ENCODE data around the gene KLK4. TPM values are rescaled to one million over a fixed set of nuclear protein-coding genes. Genes with fewer than 3 reads are reported as not detected.
"Not testable (repeated sequence)": the region's sequence is repeated elsewhere in the genome, so short reads cannot be mapped to it uniquely, and the experiment has no call there.

KLK4 gene
- total RNA-seq, 1 donor from 2014 or later: not detected

- Mint-ChIP-seq H3K27me3 (ENCODE audit: low read depth) (peaks cover 80% of the 10 kb centered on the region), H3K4me3 (no peak overlapping the region), H3K4me1 (no peaks in the 10 kb centered on the region), H3K9me3 (no peaks in the 10 kb centered on the region), H3K27ac (ENCODE audit: unreplicated experiment) (no peak overlapping the region), H3K36me3 (ENCODE audit: low read depth) (no peaks in the 10 kb centered on the region)
- TF ChIP-seq, protein P1, sequence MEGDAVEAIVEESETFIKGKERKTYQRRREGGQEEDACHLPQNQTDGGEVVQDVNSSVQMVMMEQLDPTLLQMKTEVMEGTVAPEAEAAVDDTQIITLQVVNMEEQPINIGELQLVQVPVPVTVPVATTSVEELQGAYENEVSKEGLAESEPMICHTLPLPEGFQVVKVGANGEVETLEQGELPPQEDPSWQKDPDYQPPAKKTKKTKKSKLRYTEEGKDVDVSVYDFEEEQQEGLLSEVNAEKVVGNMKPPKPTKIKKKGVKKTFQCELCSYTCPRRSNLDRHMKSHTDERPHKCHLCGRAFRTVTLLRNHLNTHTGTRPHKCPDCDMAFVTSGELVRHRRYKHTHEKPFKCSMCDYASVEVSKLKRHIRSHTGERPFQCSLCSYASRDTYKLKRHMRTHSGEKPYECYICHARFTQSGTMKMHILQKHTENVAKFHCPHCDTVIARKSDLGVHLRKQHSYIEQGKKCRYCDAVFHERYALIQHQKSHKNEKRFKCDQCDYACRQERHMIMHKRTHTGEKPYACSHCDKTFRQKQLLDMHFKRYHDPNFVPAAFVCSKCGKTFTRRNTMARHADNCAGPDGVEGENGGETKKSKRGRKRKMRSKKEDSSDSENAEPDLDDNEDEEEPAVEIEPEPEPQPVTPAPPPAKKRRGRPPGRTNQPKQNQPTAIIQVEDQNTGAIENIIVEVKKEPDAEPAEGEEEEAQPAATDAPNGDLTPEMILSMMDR (conservative IDR thresholded peaks at IDR 0.05): no peak
- no peak for DNase-seq (ENCODE audit: low read depth, low spot score)
Observed at GRCh38 chr19:50896591-50897190, 14.5 kb downstream of the KLK4 start.

DNA sequence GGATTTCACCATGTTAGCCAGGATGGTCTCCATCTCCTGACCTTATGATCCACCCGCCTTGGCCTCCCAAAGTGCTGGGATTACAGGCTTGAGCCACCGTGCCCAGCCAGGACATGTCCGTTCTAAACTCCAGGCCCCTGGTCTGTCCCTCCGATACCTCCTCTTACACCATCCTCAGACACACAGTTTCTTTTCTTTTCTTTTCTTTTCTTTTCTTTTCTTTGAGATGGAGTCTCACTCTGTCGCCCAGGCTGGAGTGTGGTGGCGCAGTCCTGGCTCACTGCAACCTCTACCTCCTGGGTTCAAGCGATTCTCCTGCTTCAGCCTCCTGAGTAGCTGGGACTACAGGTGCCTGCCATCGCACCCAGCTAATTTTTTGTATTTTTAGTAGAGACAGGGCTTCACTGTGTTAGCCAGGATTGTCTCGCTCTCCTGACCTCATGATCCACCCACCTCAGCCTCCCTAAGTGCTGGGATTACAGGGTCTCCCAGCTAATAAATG is 15.1 kb downstream of the KLK4 start:
- not testable (repeated sequence) for H3K36me3 Mint-ChIP-seq (ENCODE audit: low read depth); H3K9me3 Mint-ChIP-seq; DNase-seq (ENCODE audit: low read depth, low spot score); H3K4me1 Mint-ChIP-seq; H3K4me3 Mint-ChIP-seq
- peak overlapping the region; percentile 71 for H3K27ac Mint-ChIP-seq (ENCODE audit: unreplicated experiment)
- peaks cover 80% of the 10 kb centered on the region for H3K27me3 Mint-ChIP-seq (ENCODE audit: low read depth)

GRCh38 chr19:50894478-50895356 is 16.5 kb downstream of the KLK4 start:
- Mint-ChIP-seq H3K36me3 (ENCODE audit: low read depth) (no peaks in the 10 kb centered on the region), H3K9me3 (no peaks in the 10 kb centered on the region), H3K27me3 (ENCODE audit: low read depth) (peaks cover 85% of the 10 kb centered on the region), H3K27ac (ENCODE audit: unreplicated experiment) (no peak overlapping the region), H3K4me1 (no peaks in the 10 kb centered on the region), H3K4me3 (no peak overlapping the region)
- DNase-seq (ENCODE audit: low read depth, low spot score): no peak
- TF ChIP-seq, protein P1 (conservative IDR thresholded peaks at IDR 0.05): no peak

DNA sequence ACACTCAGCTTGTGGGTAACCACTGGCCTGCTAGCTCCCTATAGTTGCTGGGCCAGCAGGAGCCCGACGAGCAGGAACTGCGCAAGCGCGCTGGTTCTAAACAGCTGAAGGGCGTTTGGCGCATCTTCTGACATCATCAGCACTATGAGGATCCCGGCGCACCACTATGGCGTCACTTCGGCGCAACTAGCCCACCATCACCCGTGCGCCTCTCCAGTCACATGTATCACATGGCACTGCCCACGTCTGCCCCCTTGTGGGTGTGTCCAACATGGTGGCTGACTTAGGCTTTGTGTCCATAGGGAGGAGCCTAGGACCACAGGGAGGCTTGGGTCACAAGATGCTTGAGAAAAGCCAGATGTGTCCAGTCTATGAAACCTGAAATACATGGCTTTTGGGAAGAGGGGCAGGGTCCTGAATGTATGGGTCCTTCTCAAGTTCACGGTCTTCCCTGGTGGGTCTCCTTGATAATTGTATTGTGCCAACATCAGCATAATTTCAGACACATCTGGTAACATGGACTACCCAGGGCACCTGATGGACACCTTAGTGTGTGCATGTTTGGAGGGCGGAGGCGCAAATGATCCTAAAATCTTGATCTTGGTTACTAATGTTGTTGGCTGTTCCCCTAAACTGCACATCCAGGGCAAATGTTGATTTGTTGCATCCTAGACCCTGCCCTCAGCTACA is 18.0 kb downstream of the KLK4 start:
- TF ChIP-seq, protein P1 (conservative IDR thresholded peaks at IDR 0.05): peak; percentile 24
- Mint-ChIP-seq H3K9me3 (no peaks in the 10 kb centered on the region), H3K4me3 (no peak overlapping the region), H3K27me3 (ENCODE audit: low read depth) (peaks cover 86% of the 10 kb centered on the region), H3K4me1 (no peaks in the 10 kb centered on the region), H3K27ac (ENCODE audit: unreplicated experiment) (no peak overlapping the region), H3K36me3 (ENCODE audit: low read depth) (no peaks in the 10 kb centered on the region)
- no peak for DNase-seq (ENCODE audit: low read depth, low spot score)

DNA sequence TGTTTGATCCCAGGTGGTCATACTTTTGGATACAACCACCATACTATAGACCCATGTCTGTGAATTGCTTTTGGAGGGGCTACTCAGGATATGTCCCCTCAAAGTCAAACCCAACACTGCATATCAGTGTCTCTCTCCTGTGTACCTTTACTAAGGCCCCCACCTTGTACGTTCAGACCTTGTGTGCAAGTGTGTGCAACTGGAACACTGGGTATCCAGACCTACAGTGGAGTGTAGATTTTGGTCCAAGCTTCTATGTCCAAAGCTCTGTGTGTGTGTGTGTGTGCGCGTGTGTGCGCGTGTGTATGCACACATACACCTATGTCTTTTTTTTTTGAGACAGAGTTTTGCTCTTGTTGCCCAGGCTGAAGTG is 20.0 kb downstream of the KLK4 start:
- peaks cover 87% of the 10 kb centered on the region for H3K27me3 Mint-ChIP-seq (ENCODE audit: low read depth)
- no peak overlapping the region for H3K4me3 Mint-ChIP-seq
- H3K27ac Mint-ChIP-seq (ENCODE audit: unreplicated experiment): no peak overlapping the region
- TF ChIP-seq, protein P1 (conservative IDR thresholded peaks at IDR 0.05): no peak
- no peaks in the 10 kb centered on the region for H3K9me3 Mint-ChIP-seq
- no peaks in the 10 kb centered on the region for H3K36me3 Mint-ChIP-seq (ENCODE audit: low read depth)
- DNase-seq (ENCODE audit: low read depth, low spot score): no peak
- no peaks in the 10 kb centered on the region for H3K4me1 Mint-ChIP-seq

Data from neural crest cell (in vitro differentiated cells).